Activated T-cell treated with anti-CD3 and anti-CD28 coated beads, Interleukin-2, amount 50 U/mL, for 24 hours (primary cell): ENCODE results near the gene SLC1A2.

Experiments
- DNase-seq: peaks from one replicate; pipeline ENCODE4 v3.0.0-alpha.2; 2020
- H3K27ac Mint-ChIP-seq: 2 replicates; pipeline ENCODE4 v1.8.0; 2020; ENCODE audit warnings: mild to moderate bottlenecking, mixed read lengths
- H3K27me3 Mint-ChIP-seq: 2 replicates; pipeline ENCODE4 v1.8.0; 2020; ENCODE audit warnings: mixed read lengths
- H3K36me3 Mint-ChIP-seq: 2 replicates; pipeline ENCODE4 v1.8.0; 2020; ENCODE audit warnings: low read depth, mixed read lengths
- H3K4me1 Mint-ChIP-seq: 2 replicates; pipeline ENCODE4 v1.8.0; 2020; ENCODE audit warnings: low read depth, mixed read lengths
- H3K4me3 Mint-ChIP-seq: 2 replicates; pipeline ENCODE4 v1.8.0; 2020; ENCODE audit warnings: mild to moderate bottlenecking, moderate library complexity, mixed read lengths
- H3K9me3 Mint-ChIP-seq: 2 replicates; pipeline ENCODE4 v1.8.0; 2020; ENCODE audit warnings: mixed read lengths

Gene SLC1A2

GRCh38 chr11:35215945-35216344, 203.4 kb downstream of the SLC1A2 start:
- Mint-ChIP-seq H3K27ac (peak overlapping the region; percentile 90), H3K9me3 (no peaks in the 10 kb centered on the region), H3K27me3 (no peaks in the 10 kb centered on the region), H3K4me1 (peaks cover 74% of the 10 kb centered on the region), H3K4me3 (no peak overlapping the region), H3K36me3 (peaks cover 96% of the 10 kb centered on the region)
- DNase-seq: no peak

GRCh38 chr11:35214792-35215193, 204.6 kb downstream of the SLC1A2 start:
- H3K27me3 Mint-ChIP-seq: no peaks in the 10 kb centered on the region
- H3K36me3 Mint-ChIP-seq: peaks cover 97% of the 10 kb centered on the region
- peaks cover 81% of the 10 kb centered on the region for H3K4me1 Mint-ChIP-seq
- H3K9me3 Mint-ChIP-seq: peaks cover 6% of the 10 kb centered on the region
- no peak for DNase-seq
- peak overlapping the region; percentile 90 for H3K27ac Mint-ChIP-seq
- peak overlapping the region; percentile 18 for H3K4me3 Mint-ChIP-seq

DNA sequence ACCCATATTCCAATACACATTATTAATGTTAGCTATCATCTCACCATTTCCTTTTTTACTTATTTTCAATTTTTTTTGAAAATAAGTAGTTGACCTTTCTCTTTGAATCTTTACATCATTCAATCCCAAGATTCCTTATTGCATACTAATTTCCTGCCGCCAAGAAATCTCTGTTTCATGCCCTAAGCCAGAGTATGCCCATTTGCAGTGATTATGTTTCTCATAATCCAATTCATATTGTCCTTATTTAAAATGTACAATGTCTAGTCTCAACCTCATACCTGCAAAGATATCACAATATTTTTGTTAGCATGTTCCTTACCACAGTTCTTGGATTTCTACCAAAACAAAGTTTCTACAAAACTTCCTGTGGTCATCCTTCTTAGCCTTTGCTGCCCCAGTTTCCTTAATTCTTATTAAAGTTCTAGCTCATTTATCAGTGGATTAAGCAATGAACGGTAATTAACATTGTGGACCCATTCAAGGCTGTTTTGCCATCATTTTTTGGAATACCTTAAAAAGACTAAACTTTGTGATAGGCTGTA, 205.1 kb downstream of the SLC1A2 start:
- H3K27me3 Mint-ChIP-seq: no peaks in the 10 kb centered on the region
- no peak for DNase-seq
- peak overlapping the region; percentile 18 for H3K4me3 Mint-ChIP-seq
- peaks cover 6% of the 10 kb centered on the region for H3K9me3 Mint-ChIP-seq
- H3K27ac Mint-ChIP-seq: peak overlapping the region; percentile 90
- peaks cover 97% of the 10 kb centered on the region for H3K36me3 Mint-ChIP-seq
- peaks cover 83% of the 10 kb centered on the region for H3K4me1 Mint-ChIP-seq

DNA sequence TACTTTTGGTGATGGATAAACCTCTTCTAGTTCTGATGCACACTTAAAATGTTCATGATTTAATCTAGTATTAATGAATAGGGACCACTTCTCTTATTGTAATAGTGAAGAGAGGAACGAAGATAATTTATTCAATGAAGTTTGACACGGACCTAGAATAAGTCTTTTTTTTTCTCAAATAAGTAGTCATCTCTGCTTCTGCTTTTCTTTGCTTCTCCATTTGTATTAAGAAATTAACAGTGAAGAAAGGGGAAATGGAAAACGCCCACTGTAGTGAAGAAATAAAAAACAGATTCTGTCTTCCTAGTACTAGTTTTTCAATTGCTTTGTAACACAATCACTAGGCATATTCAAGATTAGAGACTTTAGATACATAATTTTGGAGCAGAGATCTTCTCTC, 207.4 kb downstream of the SLC1A2 start:
- peaks cover 71% of the 10 kb centered on the region for H3K4me1 Mint-ChIP-seq
- H3K36me3 Mint-ChIP-seq: peaks cover 99% of the 10 kb centered on the region
- H3K27me3 Mint-ChIP-seq: no peaks in the 10 kb centered on the region
- H3K4me3 Mint-ChIP-seq: no peak overlapping the region
- DNase-seq: no peak
- H3K9me3 Mint-ChIP-seq: peaks cover 8% of the 10 kb centered on the region
- no peak overlapping the region for H3K27ac Mint-ChIP-seq

DNA sequence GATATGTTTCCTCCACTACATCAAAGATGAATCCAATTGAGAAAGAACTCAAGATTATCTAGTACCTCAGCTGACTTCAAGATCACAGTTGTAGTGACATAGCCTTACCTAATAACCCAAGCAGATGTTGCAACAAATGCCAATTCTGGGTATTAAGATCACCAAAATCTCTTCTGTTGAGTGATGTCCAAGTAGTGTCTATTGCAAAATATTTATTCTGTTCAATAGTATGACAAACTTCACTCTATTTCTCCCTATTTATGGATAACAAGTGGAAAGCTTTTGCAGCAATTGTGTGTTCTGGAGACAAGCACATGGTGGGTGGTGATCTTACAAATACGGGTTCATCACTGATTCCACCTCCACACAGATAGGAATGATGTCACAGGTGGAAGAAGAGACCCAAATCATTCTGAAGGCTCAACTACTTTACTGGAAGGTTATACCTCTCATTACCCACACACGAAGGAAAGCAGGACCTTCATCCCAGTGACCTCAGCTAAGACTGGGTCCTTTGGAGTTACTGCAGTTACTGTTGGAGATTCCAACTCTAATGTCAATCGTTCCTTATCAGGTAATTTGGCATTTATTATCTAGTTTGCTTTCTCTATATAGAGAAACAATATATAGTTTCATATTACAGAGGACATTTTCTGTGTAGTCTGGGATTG, 208.3 kb downstream of the SLC1A2 start:
- H3K27me3 Mint-ChIP-seq: no peaks in the 10 kb centered on the region
- H3K36me3 Mint-ChIP-seq: peaks cover 99% of the 10 kb centered on the region
- no peak overlapping the region for H3K4me3 Mint-ChIP-seq
- peaks cover 66% of the 10 kb centered on the region for H3K4me1 Mint-ChIP-seq
- H3K27ac Mint-ChIP-seq: peak overlapping the region; percentile 31
- peaks cover 8% of the 10 kb centered on the region for H3K9me3 Mint-ChIP-seq
- DNase-seq: no peak

DNA sequence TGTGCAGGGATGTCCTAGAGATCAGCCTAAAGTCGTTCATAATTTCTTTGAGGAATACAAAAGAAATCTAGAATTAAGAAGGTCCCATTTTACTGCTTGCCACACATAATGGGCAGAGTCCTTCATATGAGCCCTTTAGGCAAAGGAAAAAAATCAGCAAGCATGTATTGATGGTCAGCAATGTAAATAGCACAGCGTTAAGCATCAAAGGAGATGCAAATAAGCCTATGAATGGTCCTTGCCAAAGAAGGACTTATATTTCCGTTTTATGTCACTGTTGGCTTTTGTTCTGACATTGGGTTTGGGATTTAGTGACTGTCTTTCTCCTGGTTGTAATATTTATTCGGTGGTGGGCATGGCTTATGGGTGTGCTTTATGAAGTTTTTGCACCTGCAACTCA, 210.6 kb downstream of the SLC1A2 start:
- H3K36me3 Mint-ChIP-seq: peaks cover 100% of the 10 kb centered on the region
- no peak overlapping the region for H3K4me3 Mint-ChIP-seq
- H3K27me3 Mint-ChIP-seq: no peaks in the 10 kb centered on the region
- H3K27ac Mint-ChIP-seq: peak overlapping the region; percentile 31
- H3K9me3 Mint-ChIP-seq: peaks cover 8% of the 10 kb centered on the region
- DNase-seq: no peak
- H3K4me1 Mint-ChIP-seq: peaks cover 61% of the 10 kb centered on the region

- DNase-seq: no peak
- no peak overlapping the region for H3K27ac Mint-ChIP-seq
- no peaks in the 10 kb centered on the region for H3K27me3 Mint-ChIP-seq
- H3K36me3 Mint-ChIP-seq: peaks cover 100% of the 10 kb centered on the region
- no peak overlapping the region for H3K4me3 Mint-ChIP-seq
- H3K9me3 Mint-ChIP-seq: peaks cover 8% of the 10 kb centered on the region
- peaks cover 57% of the 10 kb centered on the region for H3K4me1 Mint-ChIP-seq
Observed at GRCh38 chr11:35207471-35208403, 211.6 kb downstream of the SLC1A2 start.

GRCh38 chr11:35206616-35207015, 212.7 kb downstream of the SLC1A2 start:
- Mint-ChIP-seq H3K4me3 (no peak overlapping the region), H3K27me3 (no peaks in the 10 kb centered on the region), H3K27ac (no peak overlapping the region), H3K36me3 (peaks cover 100% of the 10 kb centered on the region), H3K4me1 (peaks cover 57% of the 10 kb centered on the region), H3K9me3 (peaks cover 8% of the 10 kb centered on the region)
- no peak for DNase-seq

- Mint-ChIP-seq H3K9me3 (peaks cover 2% of the 10 kb centered on the region), H3K27me3 (no peaks in the 10 kb centered on the region), H3K4me3 (no peak overlapping the region), H3K36me3 (peaks cover 100% of the 10 kb centered on the region), H3K4me1 (peaks cover 63% of the 10 kb centered on the region), H3K27ac (peak overlapping the region; percentile 22)
- DNase-seq: no peak
Observed at GRCh38 chr11:35204614-35205013, 214.7 kb downstream of the SLC1A2 start.
